PC-9 (cell line): ENCODE results near the gene ITIH4. TPM values are rescaled to one million over a fixed set of nuclear protein-coding genes. Genes with fewer than 3 reads are reported as not detected.

ENCODE experiments used
- BruUV-seq: library from RNA; stranded (reverse); fragments of 400-500 nt; replicated peaks from 2 replicates; lab custom pipeline; 2021; lab: Mats Ljungman, UMichigan
- CTCF ChIA-PET: fragments of 300-600 bp; sonication (Branson Sonifier 250); formaldehyde crosslinking; loops from one replicate; lab custom pipeline; 2022; ENCODE audit warnings: antibody characterized with exemption; lab: Charles Lee
- POLR2A ChIA-PET: fragments of 300-600 bp; sonication (Branson Sonifier 250); formaldehyde crosslinking; loops from one replicate; lab custom pipeline; 2022; ENCODE audit warnings: antibody characterized with exemption; ENCODE audit not compliant: unreplicated experiment; lab: Charles Lee
- DNase-seq, 2 experiments: peaks; one replicate each; pipeline versions ENCODE4 v3.0.0 to v3.0.0-alpha.2; 2015 to 2022; ENCODE audit warnings: mixed read lengths in 1 of 2
- H2AFZ ChIP-seq: fragments of 200-600 bp; sonication (generic); 2 replicates; pipeline ENCODE4 v1.8.1; 2017; ENCODE audit warnings: antibody characterized with exemption
- H3F3A ChIP-seq: fragments of 200-600 bp; sonication (generic); 2 replicates; pipeline ENCODE4 v1.8.1; 2017; ENCODE audit warnings: antibody characterized with exemption, mild to moderate bottlenecking, low read depth; ENCODE audit not compliant: insufficient read depth
- H3K27ac ChIP-seq: fragments of 200-600 bp; sonication (generic); 2 replicates; pipeline ENCODE4 v1.6.1; 2016; ENCODE audit warnings: mixed run types
- H3K27me3 ChIP-seq: fragments of 200-600 bp; sonication (generic); 2 replicates; pipeline ENCODE4 v1.6.1; 2016; ENCODE audit warnings: low read depth, mixed run types; ENCODE audit not compliant: insufficient read depth
- H3K36me3 ChIP-seq: fragments of 200-600 bp; sonication (generic); 2 replicates; pipeline ENCODE4 v1.6.1; 2016; ENCODE audit warnings: low read depth, mixed run types
- H3K4me1 ChIP-seq: fragments of 200-600 bp; sonication (generic); replicated peaks from 2 replicates; pipeline ENCODE4 v1.6.1; 2016; ENCODE audit warnings: mixed run types; ENCODE audit not compliant: insufficient read depth
- H3K4me2 ChIP-seq: fragments of 200-600 bp; sonication (generic); 2 replicates; pipeline ENCODE4 v1.6.1; 2017; ENCODE audit warnings: mixed run types
- H3K4me3 ChIP-seq: fragments of 200-600 bp; sonication (generic); 2 replicates; pipeline ENCODE4 v1.6.1; 2016; ENCODE audit warnings: mixed run types
- H3K79me2 ChIP-seq: fragments of 200-600 bp; sonication (generic); 2 replicates; pipeline ENCODE4 v1.6.1; 2017; ENCODE audit warnings: low read depth, mixed run types
- H3K9me2 ChIP-seq: fragments of 200-600 bp; sonication (generic); 2 replicates; pipeline ENCODE4 v1.8.1; 2017; ENCODE audit warnings: mild to moderate bottlenecking; ENCODE audit not compliant: insufficient read depth
- H3K9me3 ChIP-seq: fragments of 200-600 bp; sonication (generic); 2 replicates; pipeline ENCODE4 v1.8.1; 2016; ENCODE audit warnings: low read depth; ENCODE audit not compliant: insufficient read depth
- H4K20me1 ChIP-seq: fragments of 200-600 bp; sonication (generic); 2 replicates; pipeline ENCODE4 v1.8.1; 2017; ENCODE audit not compliant: insufficient read depth
- EZH2 ChIP-seq: fragments of 200-600 bp; sonication (generic); IDR thresholded peaks from 2 replicates; pipeline ENCODE4 v1.8.0; 2017; ENCODE audit warnings: antibody characterized with exemption, low read depth
- intact Hi-C: fragments of 100-400 bp; cut with micrococcal nuclease; formaldehyde crosslinking; loops from one replicate; pipeline ENCODE4 v1.10.0; 2022; ENCODE audit not compliant: unreplicated experiment
- total RNA-seq: library from RNA; stranded (reverse); gene quantifications from 2 replicates; pipeline ENCODE4 v1.2.3, GENCODE V29; 2021
- TF ChIP-seq, protein P1 (sequence below): fragments of 200-600 bp; sonication (generic); conservative IDR thresholded peaks from 2 replicates; pipeline ENCODE4 v1.6.1; 2017; ENCODE audit warnings: mixed run types, antibody characterized with exemption, mild to moderate bottlenecking, moderate library complexity

ITIH4 gene
- total RNA-seq, 1 experiment from 2014 or later, result 2.5 TPM

DNA sequence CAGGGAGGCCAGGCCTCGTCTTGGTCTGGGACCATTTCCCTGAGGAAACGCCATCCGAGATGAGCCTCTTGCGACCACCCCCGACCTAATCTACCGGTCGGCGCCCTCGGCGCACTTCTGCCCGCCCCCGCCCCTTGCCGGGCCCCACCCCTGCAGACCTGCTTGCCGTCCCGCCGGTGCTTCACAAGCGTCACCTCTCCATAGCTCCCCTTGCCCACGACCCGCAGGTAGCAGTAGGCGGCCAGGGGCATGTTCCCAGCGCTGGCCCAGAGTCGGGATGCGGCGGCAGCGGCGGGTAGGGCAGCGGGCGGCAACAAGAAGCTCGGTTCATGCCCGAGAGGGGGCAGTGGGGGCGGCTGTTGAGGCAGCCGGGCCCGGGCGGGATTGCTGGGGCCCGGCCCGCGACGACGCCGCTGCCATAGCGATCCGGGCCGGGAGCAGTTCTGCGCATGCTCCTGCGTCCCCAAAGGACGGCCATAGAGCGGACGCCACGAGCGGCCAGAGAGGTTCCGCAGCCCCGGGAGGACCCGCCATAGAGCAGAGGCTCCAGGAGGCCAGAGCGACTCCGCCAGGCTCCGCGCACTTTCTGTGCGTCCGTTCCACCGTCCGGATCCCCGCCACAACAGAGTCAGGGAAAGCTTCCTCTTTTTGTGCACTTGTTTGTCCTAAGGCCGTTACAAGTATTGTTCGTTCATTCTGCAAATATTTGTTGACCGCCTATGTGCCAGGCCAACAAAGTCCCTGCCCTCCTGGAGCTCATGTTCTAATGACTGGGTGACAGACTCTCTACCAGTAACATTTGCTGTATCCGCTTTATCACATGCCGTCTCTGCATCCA, 59.8 kb downstream of the ITIH4 start, which contains the start of gene NEK4:
NEK4 (minus strand) TSS at position 445 of the 838 bp plus-strand sequence; CDS start at position 251, 194 bp downstream.
- Histone ChIP-seq H3K4me1 (0 out of 2 replicates have a peak, but pooled peaks cover 9% of the 10 kb centered on the region), H3K4me3 (peak within 1 kb of the TSS; percentile 94), H4K20me1 (no peaks in the 10 kb centered on the region), H3K79me2 (peaks cover 20% of the 10 kb centered on the region), H3K4me2 (peak within 1 kb of the TSS; percentile 89), H3K27me3 (no peaks in the 10 kb centered on the region), H3K9me2 (no peaks in the 10 kb centered on the region), H3K27ac (peak within 1 kb of the TSS; percentile 53; the same call in 1 of the 2 replicates), H3K36me3 (peaks cover 9% of the 10 kb centered on the region; the same call in 1 of the 2 replicates), H2AFZ (peak within 1 kb of the TSS; percentile 97), H3K9me3 (no peaks in the 10 kb centered on the region), H3F3A (no peaks in the 10 kb centered on the region; the same call in 1 of the 2 replicates)
- DNase-seq, result peak; percentile 73 to 90
- CTCF ChIA-PET, result interaction anchor here (0.6 to 0.7 kb wide), 4 partner anchors 36 to 303 kb away, joined by 3 to 10 read pairs (median 6); no protein-coding TSS in a partner anchor
- POLR2A ChIA-PET, result interaction anchor here (0.5 to 0.7 kb wide), 4 partner anchors 9 to 469 kb away, joined by 3 to 6 read pairs (median 4); no protein-coding TSS in a partner anchor
- BruUV-seq, result no TSS peak
- no peak for TF ChIP-seq EZH2
- TF ChIP-seq, protein P1, sequence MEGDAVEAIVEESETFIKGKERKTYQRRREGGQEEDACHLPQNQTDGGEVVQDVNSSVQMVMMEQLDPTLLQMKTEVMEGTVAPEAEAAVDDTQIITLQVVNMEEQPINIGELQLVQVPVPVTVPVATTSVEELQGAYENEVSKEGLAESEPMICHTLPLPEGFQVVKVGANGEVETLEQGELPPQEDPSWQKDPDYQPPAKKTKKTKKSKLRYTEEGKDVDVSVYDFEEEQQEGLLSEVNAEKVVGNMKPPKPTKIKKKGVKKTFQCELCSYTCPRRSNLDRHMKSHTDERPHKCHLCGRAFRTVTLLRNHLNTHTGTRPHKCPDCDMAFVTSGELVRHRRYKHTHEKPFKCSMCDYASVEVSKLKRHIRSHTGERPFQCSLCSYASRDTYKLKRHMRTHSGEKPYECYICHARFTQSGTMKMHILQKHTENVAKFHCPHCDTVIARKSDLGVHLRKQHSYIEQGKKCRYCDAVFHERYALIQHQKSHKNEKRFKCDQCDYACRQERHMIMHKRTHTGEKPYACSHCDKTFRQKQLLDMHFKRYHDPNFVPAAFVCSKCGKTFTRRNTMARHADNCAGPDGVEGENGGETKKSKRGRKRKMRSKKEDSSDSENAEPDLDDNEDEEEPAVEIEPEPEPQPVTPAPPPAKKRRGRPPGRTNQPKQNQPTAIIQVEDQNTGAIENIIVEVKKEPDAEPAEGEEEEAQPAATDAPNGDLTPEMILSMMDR, result no peak
- intact Hi-C loops, result no loop called here

DNA sequence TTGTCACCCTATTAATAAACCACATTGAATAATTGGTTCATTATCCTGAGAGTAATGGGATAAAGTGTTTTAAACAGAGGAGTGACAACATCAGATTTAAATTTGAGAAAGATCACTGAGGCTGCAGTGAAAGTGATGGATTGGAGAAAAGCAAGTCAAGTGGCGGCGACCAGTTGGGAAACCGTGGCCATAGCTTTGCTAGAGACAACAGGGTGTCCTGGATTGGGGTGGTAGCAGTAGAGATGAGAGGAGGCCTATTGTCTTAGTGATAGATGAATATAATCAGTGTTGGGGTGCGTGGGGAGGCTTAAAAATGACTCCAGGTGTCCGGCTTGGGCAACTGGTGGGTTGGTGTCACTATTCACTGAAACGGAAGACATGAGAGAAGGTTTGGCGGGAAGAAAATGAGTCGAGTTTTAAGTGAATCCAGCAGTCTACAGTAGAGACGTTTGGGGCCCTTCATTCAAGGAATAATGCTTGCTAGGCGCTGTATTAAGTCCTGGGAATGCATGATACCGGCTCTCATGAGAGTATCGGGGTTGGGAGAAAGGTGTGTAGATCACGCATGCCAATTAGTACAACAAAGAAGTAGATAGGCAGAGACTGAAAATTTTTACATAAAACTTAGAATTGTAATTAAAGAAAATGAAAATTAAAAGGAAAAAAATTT, 60.6 kb downstream of the ITIH4 start:
- Histone ChIP-seq H3K4me1 (0 out of 2 replicates have a peak, but pooled peaks cover 9% of the 10 kb centered on the region), H3F3A (no peaks in the 10 kb centered on the region; the same call in 1 of the 2 replicates), H4K20me1 (no peaks in the 10 kb centered on the region), H3K4me2 (peak overlapping the region; percentile 89), H3K79me2 (peaks cover 20% of the 10 kb centered on the region), H3K4me3 (peak overlapping the region; percentile 94), H3K36me3 (peaks cover 15% of the 10 kb centered on the region; the same call in 1 of the 2 replicates), H3K27ac (0 out of 2 replicates have a peak overlapping the region, but pooled peaks have one; percentile 53), H3K27me3 (no peaks in the 10 kb centered on the region), H3K9me2 (no peaks in the 10 kb centered on the region), H2AFZ (peak overlapping the region; percentile 97), H3K9me3 (no peaks in the 10 kb centered on the region)
- intact Hi-C loops, result no loop called here
- BruUV-seq, result TSS peak; percentile 57
- ChIA-PET POLR2A (no interaction called here), CTCF (no interaction called here)
- TF ChIP-seq, protein P1, result no peak
- no peak for TF ChIP-seq EZH2
- no peak for DNase-seq

DNA sequence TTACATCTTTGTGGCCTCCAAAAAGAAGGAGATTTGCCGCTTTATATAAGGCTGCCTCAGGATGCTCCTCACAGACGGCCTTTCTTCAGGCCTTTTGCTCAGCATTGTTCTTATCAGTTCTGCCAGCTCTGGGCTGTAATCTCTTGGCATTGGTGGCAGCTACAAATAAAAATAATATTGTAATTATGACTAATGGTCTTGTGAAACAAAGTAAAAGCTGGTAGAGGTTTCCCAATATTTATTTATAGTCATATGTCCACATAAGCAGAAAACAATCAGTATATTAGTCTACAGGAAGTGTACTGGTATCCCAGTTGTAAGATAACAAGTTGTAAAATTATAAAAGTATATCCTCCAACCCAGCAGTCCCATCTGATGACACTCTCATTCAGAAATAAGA, 67.0 kb downstream of the ITIH4 start:
- no TSS peak for BruUV-seq
- POLR2A ChIA-PET, result no interaction called here
- H3K79me2 ChIP-seq, result 0 out of 2 replicates have a peak, but pooled peaks cover 3% of the 10 kb centered on the region
- no peaks in the 10 kb centered on the region for H3K9me2 ChIP-seq
- H3K4me1 ChIP-seq, result peaks cover 15% of the 10 kb centered on the region
- H4K20me1 ChIP-seq, result no peaks in the 10 kb centered on the region
- CTCF ChIA-PET, result interaction anchor here (0.6 kb wide), 1 partner anchor 27 kb away, joined by 9 read pairs; no protein-coding TSS in a partner anchor
- H3K27ac ChIP-seq, result peak overlapping the region; percentile 51; the same call in 1 of the 2 replicates
- intact Hi-C loops, result no loop called here
- TF ChIP-seq, protein P1, result no peak
- no peak for TF ChIP-seq EZH2
- H3K36me3 ChIP-seq, result peaks cover 24% of the 10 kb centered on the region
- H2AFZ ChIP-seq, result no peak overlapping the region
- no peaks in the 10 kb centered on the region for H3K27me3 ChIP-seq
- H3F3A ChIP-seq, result peaks cover 20% of the 10 kb centered on the region; the same call in 1 of the 2 replicates
- peak overlapping the region; percentile 38; the same call in 1 of the 2 replicates for H3K4me2 ChIP-seq
- no peak overlapping the region for H3K4me3 ChIP-seq
- H3K9me3 ChIP-seq, result no peaks in the 10 kb centered on the region
- peak in 1 of 2 experiments; percentile 81 for DNase-seq
